Gastrocnemius medialis (tissue), 4 donors: ENCODE results near the gene BBS9. TPM values are rescaled to one million over a fixed set of nuclear protein-coding genes. Genes with fewer than 3 reads are reported as not detected.

Experiments used
- ATAC-seq, 2 donors: fragments of 150-250 bp; one replicate each; pipeline ENCODE4 v1.9.1; 2016
- DNase-seq, 2 donors: peaks; one replicate each; pipeline ENCODE4 v3.0.0-alpha.2; 2019
- H3K27ac ChIP-seq, 4 donors: fragments of 200-600 bp; sonication (generic); 1 replicate in 1 of 4; 2 replicates in 3 of 4; pipeline ENCODE4 v1.5.1; 2016 to 2018; ENCODE audit warnings: mild to moderate bottlenecking in 2 of 4, moderate library complexity in 1 of 4
- H3K27me3 ChIP-seq, 3 donors: fragments of 200-600 bp; sonication (generic) in 2 of 3; 1 replicate in 1 of 3; 2 replicates in 2 of 3; pipeline versions ENCODE4 v1.5.1 to v1.6.0; 2016 to 2019; ENCODE audit warnings: mild to moderate bottlenecking in 1 of 3, moderate library complexity in 1 of 3
- H3K36me3 ChIP-seq, 2 donors: fragments of 200-600 bp; sonication (generic) in 1 of 2; one replicate each; pipeline ENCODE4 v1.5.1; 2017 to 2018
- H3K4me1 ChIP-seq, 2 donors: fragments of 200-600 bp; sonication (generic) in 1 of 2; one replicate each; pipeline ENCODE4 v1.5.1; 2016 to 2017; ENCODE audit warnings: mild to moderate bottlenecking in 2 of 2
- H3K4me3 ChIP-seq, 4 donors: fragments of 200-600 bp; sonication (generic) in 3 of 4; 1 replicate in 1 of 4; 2 replicates in 3 of 4; pipeline ENCODE4 v1.5.1; 2016 to 2019; ENCODE audit warnings: mild to moderate bottlenecking in 2 of 4
- H3K9me3 ChIP-seq, 3 donors: fragments of 200-600 bp; sonication (generic) in 2 of 3; 1 replicate in 1 of 3; 2 replicates in 2 of 3; pipeline ENCODE4 v1.5.1; 2016 to 2019
- POLR2A ChIP-seq, 2 donors: fragments of 450-650 bp; IDR thresholded peaks; one replicate each; pipeline ENCODE4 v1.6.1; 2017; ENCODE audit warnings: antibody characterized with exemption in 2 of 2, mild to moderate bottlenecking in 2 of 2, moderate library complexity in 2 of 2
- in situ Hi-C, 4 donors: fragments of 200-750 bp; cut with MboI; loops; one replicate each; pipeline versions ENCODE4 v1.15.0 to v1.8.0; 2017; ENCODE audit warnings: low sequenced_read_pairs in 4 of 4
- intact Hi-C: fragments of 100-400 bp; cut with DNase I; formaldehyde crosslinking; loops from one replicate; pipeline ENCODE4 v1.15.1; 2023; ENCODE audit warnings: low total_unique reads
- total RNA-seq, 4 donors: library from RNA; depleted of rRNA; stranded (reverse); fragments of >200 nt; gene quantifications; one replicate each; pipeline versions ENCODE4 v1.1.0 to v1.2.3, GENCODE V29; 2016
- TF ChIP-seq, protein P1 (sequence below), 5 experiments: fragments of 450-650 bp in 3 of 5; fragments of 200-600 bp in 2 of 5; sonication (generic) in 2 of 5; IDR thresholded peaks in 4 of 5; conservative IDR thresholded peaks in 1 of 5; 1 replicate in 4 of 5; 2 replicates in 1 of 5; pipeline ENCODE4 v1.5.1; 2016 to 2019; ENCODE audit warnings: antibody characterized with exemption in 5 of 5, mild to moderate bottlenecking in 3 of 5, moderate library complexity in 3 of 5

BBS9 gene
- total RNA-seq, 4 donors from 2014 or later = 3.5 to 6.5 (median 5.4) TPM

DNA sequence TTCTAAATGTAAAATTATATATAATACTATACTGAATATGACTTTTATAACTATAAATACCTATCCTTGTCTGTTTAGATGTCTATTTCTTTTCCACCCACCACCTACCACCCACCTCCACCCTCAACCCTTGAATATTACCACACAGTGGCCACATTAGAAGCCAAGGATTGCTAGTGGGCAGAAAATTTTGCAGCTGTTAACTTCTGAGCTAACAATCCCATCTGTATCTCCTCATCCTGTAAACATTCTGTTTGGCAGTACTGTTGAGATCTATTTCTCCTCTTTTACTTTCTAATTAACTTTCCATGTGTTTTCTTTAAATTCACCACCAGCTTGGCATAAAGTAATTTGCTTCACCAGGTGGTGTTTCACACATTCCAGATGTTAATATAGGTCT lies 494.9 kb downstream of the BBS9 start:
- ATAC-seq (no peak), DNase-seq (no peak)
- Histone ChIP-seq H3K4me1 (no peaks in the 10 kb centered on the region), H3K9me3 (no peaks in the 10 kb centered on the region), H3K4me3 (no peak overlapping the region), H3K36me3 (no peaks in the 10 kb centered on the region), H3K27ac (no peak overlapping the region), H3K27me3 (no peaks in the 10 kb centered on the region)
- TF ChIP-seq POLR2A (IDR thresholded peaks at IDR 0.05) = no peak
- TF ChIP-seq, protein P1, sequence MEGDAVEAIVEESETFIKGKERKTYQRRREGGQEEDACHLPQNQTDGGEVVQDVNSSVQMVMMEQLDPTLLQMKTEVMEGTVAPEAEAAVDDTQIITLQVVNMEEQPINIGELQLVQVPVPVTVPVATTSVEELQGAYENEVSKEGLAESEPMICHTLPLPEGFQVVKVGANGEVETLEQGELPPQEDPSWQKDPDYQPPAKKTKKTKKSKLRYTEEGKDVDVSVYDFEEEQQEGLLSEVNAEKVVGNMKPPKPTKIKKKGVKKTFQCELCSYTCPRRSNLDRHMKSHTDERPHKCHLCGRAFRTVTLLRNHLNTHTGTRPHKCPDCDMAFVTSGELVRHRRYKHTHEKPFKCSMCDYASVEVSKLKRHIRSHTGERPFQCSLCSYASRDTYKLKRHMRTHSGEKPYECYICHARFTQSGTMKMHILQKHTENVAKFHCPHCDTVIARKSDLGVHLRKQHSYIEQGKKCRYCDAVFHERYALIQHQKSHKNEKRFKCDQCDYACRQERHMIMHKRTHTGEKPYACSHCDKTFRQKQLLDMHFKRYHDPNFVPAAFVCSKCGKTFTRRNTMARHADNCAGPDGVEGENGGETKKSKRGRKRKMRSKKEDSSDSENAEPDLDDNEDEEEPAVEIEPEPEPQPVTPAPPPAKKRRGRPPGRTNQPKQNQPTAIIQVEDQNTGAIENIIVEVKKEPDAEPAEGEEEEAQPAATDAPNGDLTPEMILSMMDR (IDR thresholded peaks at IDR 0.05 in 4 of 5, conservative IDR thresholded peaks at IDR 0.05 in 1 of 5) = no peak
- in situ Hi-C loops (no loop called here), intact Hi-C loops (no loop called here)

DNA sequence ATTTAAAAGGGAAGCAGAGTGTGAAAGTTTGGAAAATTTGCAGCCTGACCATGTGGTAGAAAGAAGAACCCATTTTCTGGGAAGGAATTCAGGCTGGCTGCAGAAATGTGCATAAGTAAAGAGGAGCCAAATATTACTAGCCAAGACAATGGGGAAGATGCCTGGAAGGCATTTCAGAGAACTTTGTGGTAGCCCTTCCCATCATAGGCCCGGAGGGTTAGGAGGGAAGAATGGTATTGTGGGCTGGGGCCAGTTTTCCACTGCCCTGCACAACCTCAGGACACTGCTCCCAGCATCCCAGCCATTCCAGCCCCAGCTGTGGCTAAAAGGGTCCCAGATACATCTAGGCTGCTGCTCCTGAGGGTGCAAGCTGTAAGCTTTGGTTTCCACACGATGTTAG lies 497.5 kb downstream of the BBS9 start:
- DNase-seq (no peak), ATAC-seq (no peak)
- Histone ChIP-seq H3K27me3 (no peaks in the 10 kb centered on the region), H3K9me3 (no peaks in the 10 kb centered on the region), H3K36me3 (no peaks in the 10 kb centered on the region), H3K27ac (no peak overlapping the region), H3K4me3 (no peak overlapping the region), H3K4me1 (no peaks in the 10 kb centered on the region)
- intact Hi-C loops = no loop called here
- in situ Hi-C loops = no loop called here
- no peak for TF ChIP-seq POLR2A (IDR thresholded peaks at IDR 0.05)
- TF ChIP-seq, protein P1 (IDR thresholded peaks at IDR 0.05 in 4 of 5, conservative IDR thresholded peaks at IDR 0.05 in 1 of 5) = no peak

DNA sequence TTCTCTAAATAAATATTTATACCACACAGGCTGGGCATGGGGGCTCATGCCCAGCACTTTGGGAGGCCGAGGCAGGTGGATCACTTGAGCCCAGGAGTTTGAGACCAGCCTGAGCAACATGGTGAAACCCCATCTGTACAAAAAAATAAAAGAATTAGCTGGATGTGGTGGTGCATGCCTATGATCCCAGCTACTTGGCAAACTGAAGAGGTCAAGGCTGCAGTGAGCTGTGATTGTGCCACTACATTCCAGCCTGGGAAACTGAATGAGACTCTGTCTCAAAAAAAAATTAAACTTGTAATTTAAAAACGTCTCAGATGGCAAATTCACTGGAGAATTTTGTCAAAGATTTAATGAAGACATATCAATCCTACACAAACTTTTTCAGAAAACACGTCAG lies 498.4 kb downstream of the BBS9 start:
- no peak overlapping the region for H3K27ac ChIP-seq
- TF ChIP-seq, protein P1 (IDR thresholded peaks at IDR 0.05 in 4 of 5, conservative IDR thresholded peaks at IDR 0.05 in 1 of 5) = no peak
- no peak for TF ChIP-seq POLR2A (IDR thresholded peaks at IDR 0.05)
- in situ Hi-C loops = no loop called here
- intact Hi-C loops = no loop called here
- no peaks in the 10 kb centered on the region for H3K4me1 ChIP-seq
- no peaks in the 10 kb centered on the region for H3K9me3 ChIP-seq
- H3K36me3 ChIP-seq = no peaks in the 10 kb centered on the region
- H3K4me3 ChIP-seq = no peak overlapping the region
- H3K27me3 ChIP-seq = no peaks in the 10 kb centered on the region
- DNase-seq (no peak), ATAC-seq (no peak)

DNA sequence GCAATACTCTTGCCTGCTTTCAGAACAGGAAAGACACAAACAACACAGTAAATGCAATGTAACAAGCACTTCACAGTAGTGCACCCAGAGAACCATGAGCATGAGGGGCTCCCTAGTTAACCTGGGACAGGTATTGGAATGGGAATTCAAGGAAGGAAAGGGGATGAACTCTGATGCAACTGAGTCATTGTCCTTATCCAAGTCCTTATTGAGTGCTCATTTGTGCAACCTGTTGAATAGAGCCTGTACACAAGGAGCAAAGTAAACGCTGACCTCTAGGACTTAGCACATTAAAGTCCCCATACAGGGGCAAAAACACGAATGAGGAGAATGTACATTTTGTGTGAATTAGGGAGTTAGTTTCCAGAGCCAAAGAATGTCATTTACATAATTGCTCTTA lies 499.5 kb downstream of the BBS9 start:
- in situ Hi-C loops = no loop called here
- Histone ChIP-seq H3K4me1 (no peaks in the 10 kb centered on the region), H3K4me3 (no peak overlapping the region), H3K9me3 (no peaks in the 10 kb centered on the region), H3K27ac (no peak overlapping the region), H3K36me3 (no peaks in the 10 kb centered on the region), H3K27me3 (no peaks in the 10 kb centered on the region)
- ATAC-seq (no peak), DNase-seq (no peak)
- TF ChIP-seq POLR2A (IDR thresholded peaks at IDR 0.05) = no peak
- TF ChIP-seq, protein P1 (IDR thresholded peaks at IDR 0.05 in 4 of 5, conservative IDR thresholded peaks at IDR 0.05 in 1 of 5) = no peak
- intact Hi-C loops = no loop called here

DNA sequence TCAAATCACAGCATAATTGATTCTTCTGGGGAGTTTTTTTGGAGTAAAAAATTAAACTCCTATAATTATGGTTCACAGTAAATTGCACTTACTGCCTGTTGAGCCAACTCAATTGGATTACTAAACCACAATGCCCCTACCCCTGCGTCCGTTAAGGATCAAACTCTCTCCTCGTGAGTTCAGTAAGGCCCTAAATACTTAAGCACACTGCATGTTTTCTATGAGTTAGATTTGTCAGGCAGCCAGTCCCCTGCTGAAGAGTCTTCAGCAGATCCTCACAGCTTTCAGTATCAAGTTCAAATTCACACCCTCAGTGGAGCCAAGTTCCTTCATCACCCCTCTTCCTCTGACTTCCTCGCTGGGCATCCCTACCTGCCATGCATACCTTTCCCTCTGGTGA lies 501.0 kb downstream of the BBS9 start:
- Histone ChIP-seq H3K4me3 (no peak overlapping the region), H3K36me3 (no peaks in the 10 kb centered on the region), H3K9me3 (no peaks in the 10 kb centered on the region), H3K27ac (no peak overlapping the region), H3K27me3 (no peaks in the 10 kb centered on the region), H3K4me1 (no peaks in the 10 kb centered on the region)
- in situ Hi-C loops = no loop called here
- no peak for DNase-seq
- ATAC-seq = no peak
- intact Hi-C loops = no loop called here
- TF ChIP-seq, protein P1 (IDR thresholded peaks at IDR 0.05 in 4 of 5, conservative IDR thresholded peaks at IDR 0.05 in 1 of 5) = no peak
- TF ChIP-seq POLR2A (IDR thresholded peaks at IDR 0.05) = no peak
